ENCODE measurements around the gene PNCK.

PNCK gene

GRCh38 chrX:153649915-153650782, 23.5 kb downstream of the PNCK start:
- DNase-seq (ENCODE audit: low read depth) = no peak
- TF ChIP-seq CTCF (IDR thresholded peaks at IDR 0.05; ENCODE audit: low read depth, low read length, missing control alignments) = no peak
- H3K4me3 ChIP-seq (ENCODE audit: low read depth, low read length) = no peak overlapping the region

DNA sequence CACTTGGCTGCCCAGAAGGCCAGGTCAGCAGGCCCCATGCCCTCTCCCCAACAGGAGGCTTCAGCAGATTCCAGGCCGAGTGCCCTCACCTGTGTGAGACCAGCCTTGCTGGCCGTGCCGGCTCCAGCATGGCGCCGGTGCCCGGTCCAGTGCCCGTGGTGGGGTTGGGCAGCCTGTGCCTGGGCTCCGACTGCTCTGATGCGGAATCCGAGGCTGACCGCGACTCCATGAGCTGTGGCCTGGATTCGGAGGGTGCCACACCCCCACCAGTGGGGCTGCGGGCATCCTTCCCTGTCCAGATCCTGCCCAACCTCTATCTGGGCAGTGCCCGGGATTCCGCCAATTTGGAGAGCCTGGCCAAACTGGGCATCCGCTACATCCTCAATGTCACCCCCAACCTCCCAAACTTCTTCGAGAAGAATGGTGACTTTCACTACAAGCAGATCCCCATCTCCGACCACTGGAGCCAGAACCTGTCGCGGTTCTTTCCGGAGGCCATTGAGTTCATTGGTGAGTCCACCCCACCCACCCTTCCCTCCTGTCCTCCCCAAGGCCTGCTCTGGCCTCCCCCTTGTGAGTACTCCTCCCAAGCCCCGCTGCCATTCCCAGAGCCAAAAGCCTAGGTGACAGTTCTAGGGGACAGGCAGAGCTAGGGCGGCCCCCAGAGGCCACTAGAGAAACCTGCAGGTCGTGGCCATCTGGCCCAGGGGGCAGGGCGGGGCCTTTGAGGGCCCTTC, 24.3 kb downstream of the PNCK start:
- peak; percentile 61 for TF ChIP-seq CTCF (IDR thresholded peaks at IDR 0.05; ENCODE audit: low read depth, low read length, missing control alignments)
- H3K4me3 ChIP-seq (ENCODE audit: low read depth, low read length) = no peak overlapping the region
- no peak for DNase-seq (ENCODE audit: low read depth)

GRCh38 chrX:153648358-153649177, 25.0 kb downstream of the PNCK start:
- DNase-seq (ENCODE audit: low read depth) = no peak
- H3K4me3 ChIP-seq (ENCODE audit: low read depth, low read length) = no peak overlapping the region
- no peak for TF ChIP-seq CTCF (IDR thresholded peaks at IDR 0.05; ENCODE audit: low read depth, low read length, missing control alignments)

- no peak for DNase-seq (ENCODE audit: low read depth)
- no peak overlapping the region for H3K4me3 ChIP-seq (ENCODE audit: low read depth, low read length)
- TF ChIP-seq CTCF (IDR thresholded peaks at IDR 0.05; ENCODE audit: low read depth, low read length, missing control alignments) = no peak
These were observed 25.9 kb downstream of the PNCK start for GRCh38 chrX:153647461-153648357.

DNA sequence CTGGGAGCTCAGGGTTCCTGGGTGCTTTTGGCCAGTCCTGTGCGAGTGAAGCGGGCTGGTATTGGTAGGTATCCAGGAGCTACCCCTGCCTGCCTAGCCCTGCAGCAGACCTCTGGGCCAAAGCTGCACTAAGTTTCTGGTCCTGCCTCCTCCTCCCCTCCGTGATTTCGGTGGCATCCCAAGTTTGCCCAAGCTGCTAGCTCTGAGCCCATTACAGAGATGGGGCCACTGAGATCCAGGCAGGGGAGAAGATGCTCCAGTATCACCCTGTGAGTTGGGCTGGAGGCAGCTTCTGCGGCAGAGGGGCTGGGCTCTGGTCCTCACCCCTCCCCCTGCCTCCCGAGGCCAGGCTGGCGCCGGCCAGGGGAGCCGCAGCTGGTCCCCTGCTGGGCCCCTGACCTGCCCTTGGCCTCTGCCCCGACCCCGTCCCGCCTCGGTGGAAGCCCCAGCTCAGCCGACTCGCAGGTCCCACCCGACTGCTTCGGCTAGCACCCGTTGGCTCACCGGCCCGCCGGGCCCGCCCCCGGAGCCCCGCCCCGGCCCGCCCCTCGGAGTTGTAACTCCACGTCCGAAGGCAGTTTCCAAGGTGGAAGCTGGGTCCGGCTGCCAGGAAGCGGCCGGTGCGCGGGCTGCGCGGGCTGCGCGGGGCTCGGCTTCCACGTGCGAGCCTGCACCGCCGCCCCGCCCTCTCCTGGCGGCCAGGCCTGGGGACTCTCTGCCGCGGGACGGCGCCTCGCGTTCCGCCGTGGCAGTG, 26.8 kb downstream of the PNCK start, which contains the start of gene DUSP9:
Gene DUSP9 (plus strand): TSS at position 584 of the 754 bp plus-strand sequence. CDS start 751 bp downstream, outside the sequence.
- no peak within 1 kb of the TSS for H3K4me3 ChIP-seq (ENCODE audit: low read depth, low read length)
- no peak for TF ChIP-seq CTCF (IDR thresholded peaks at IDR 0.05; ENCODE audit: low read depth, low read length, missing control alignments)
- DNase-seq (ENCODE audit: low read depth) = no peak

Measured in GM12864 (cell line).